K562 (cell line): ENCODE measurements around the gene CFAP410. TPM values are rescaled to one million over a fixed set of nuclear protein-coding genes. Genes with fewer than 3 reads are reported as not detected.

ENCODE experiments used
- ATAC-seq: fragments of 200-7000 bp; cut with Tn5 transposase; 3 replicates; pipeline ENCODE4 v1.9.1; 2020; ENCODE audit warnings: moderate library complexity
- BruUV-seq: library from RNA; stranded (reverse); fragments of 400-500 nt; replicated peaks from 2 replicates; lab custom pipeline; 2021; lab: Mats Ljungman, UMichigan
- CTCF ChIA-PET: fragments of 300-600 bp; formaldehyde crosslinking; extraction: SDS; loops from one replicate; lab custom pipeline; 2021; ENCODE audit warnings: low intra/inter-chr PET ratio; lab: Yijun Ruan, JAX
- POLR2A ChIA-PET: fragments of 300-600, 350-650 bp; sonication (Branson Sonifier 250); formaldehyde crosslinking; extraction: SDS; loops from one replicate; lab custom pipeline; 2021; ENCODE audit warnings: antibody characterized with exemption, inconsistent platforms; lab: Yijun Ruan, JAX
- DNase-seq, 4 experiments: peaks; one replicate each; pipeline versions ENCODE4 v3.0.0 to v3.0.0-alpha.2; 2011 to 2018; ENCODE audit warnings: low spot score in 3 of 4, mixed read lengths in 3 of 4; ENCODE audit errors: extremely low read depth in 1 of 4
- FAIRE-seq: peaks from 2 replicates; lab custom pipeline; 2011; peaks lifted over from hg19 to GRCh38; lab: Jason Lieb, UNC
- H2AFZ ChIP-seq: 2 replicates; pipeline ENCODE4 v1.6.0; 2011; ENCODE audit warnings: low read depth, low read length, control low read depth, inconsistent platforms
- H3K27ac ChIP-seq: fragments of 200-600 bp; 3 replicates; pipeline ENCODE4 v1.8.0; 2011; ENCODE audit warnings: low read depth, mild to moderate bottlenecking, control low read depth, inconsistent platforms, low read length, moderate library complexity, mixed read lengths; ENCODE audit errors: extremely low read depth
- H3K27me3 ChIP-seq, 2 experiments: fragments of 300-600 bp in 1 of 2; 2 replicates in 1 of 2; 3 replicates in 1 of 2; pipeline versions ENCODE4 v1.6.0 to v1.8.0; 2011; ENCODE audit warnings: inconsistent platforms in 2 of 2, low read length in 2 of 2, mild to moderate bottlenecking in 1 of 2, mixed read lengths in 1 of 2, moderate library complexity in 1 of 2; ENCODE audit not compliant: control insufficient read depth in 2 of 2, insufficient read depth in 2 of 2
- H3K36me3 ChIP-seq: fragments of 300-600 bp; 3 replicates; pipeline ENCODE4 v1.8.0; 2011; ENCODE audit warnings: mild to moderate bottlenecking, low read length, inconsistent platforms; ENCODE audit not compliant: control insufficient read depth, insufficient read depth
- H3K4me1 ChIP-seq, 2 experiments: fragments of 200-600 bp in 1 of 2; replicated peaks in 1 of 2; 2 replicates in 1 of 2; 3 replicates in 1 of 2; pipeline versions ENCODE4 v1.5.1 to v1.8.0; 2011; ENCODE audit warnings: inconsistent platforms in 2 of 2, low read length in 2 of 2, mild to moderate bottlenecking in 1 of 2, mixed read lengths in 1 of 2, moderate library complexity in 1 of 2; ENCODE audit not compliant: control insufficient read depth in 2 of 2, insufficient read depth in 2 of 2
- H3K4me2 ChIP-seq: 2 replicates; pipeline ENCODE4 v1.6.1; 2011; ENCODE audit warnings: low read length, control low read depth, inconsistent platforms, mixed read lengths; ENCODE audit not compliant: insufficient read depth
- H3K4me3 ChIP-seq: fragments of 200-600 bp; sonication (generic), shearing (Covaris generic); 2 replicates; pipeline ENCODE4 v1.5.1; 2016; ENCODE audit warnings: control low read depth, inconsistent platforms
- H3K79me2 ChIP-seq: fragments of 200-600 bp; 3 replicates; pipeline ENCODE4 v1.8.0; 2011; ENCODE audit warnings: low read length, inconsistent platforms; ENCODE audit not compliant: control insufficient read depth, insufficient read depth
- H3K9ac ChIP-seq, 2 experiments: 2 replicates each; pipeline versions ENCODE4 v1.6.0 to v1.6.1; 2011; ENCODE audit warnings: low read depth in 2 of 2, low read length in 2 of 2, control low read depth in 1 of 2, inconsistent platforms in 1 of 2, mild to moderate bottlenecking in 1 of 2, mixed read lengths in 1 of 2; ENCODE audit not compliant: insufficient read depth in 1 of 2
- H3K9me1 ChIP-seq: one replicate; pipeline ENCODE4 v1.6.0; 2011; ENCODE audit warnings: inconsistent platforms, mild to moderate bottlenecking, low read length, moderate library complexity; ENCODE audit not compliant: control insufficient read depth, insufficient read depth
- H3K9me3 ChIP-seq: replicated peaks from 2 replicates; pipeline ENCODE4 v1.5.1; 2011; ENCODE audit warnings: low read depth, low read length, inconsistent platforms; ENCODE audit not compliant: control insufficient read depth, insufficient read depth
- H4K20me1 ChIP-seq: replicated peaks from 2 replicates; pipeline ENCODE4 v1.6.1; 2011; ENCODE audit warnings: low read length, inconsistent platforms, mixed read lengths; ENCODE audit not compliant: control insufficient read depth, insufficient read depth
- CBX3 ChIP-seq, 2 experiments: IDR thresholded peaks; 1 replicate in 1 of 2; 2 replicates in 1 of 2; pipeline ENCODE4 v1.6.1; 2012; ENCODE audit warnings: inconsistent platforms in 2 of 2, low read length in 2 of 2, borderline replicate concordance in 1 of 2, control low read depth in 1 of 2
- GTF2E2 ChIP-seq: fragments of 200-800 bp; sonication (Bioruptor generic); IDR thresholded peaks from 2 replicates; pipeline ENCODE4 v1.6.1; 2016; ENCODE audit warnings: missing genetic modification characterization, missing compliant biosample characterization
- NRF1 ChIP-seq, 2 experiments: fragments of 450-650 bp; IDR thresholded peaks in 1 of 2; conservative IDR thresholded peaks in 1 of 2; 2 replicates each; pipeline ENCODE4 v1.6.1; 2014; ENCODE audit warnings: mild to moderate bottlenecking in 2 of 2
- PHF21A ChIP-seq: fragments of 450-650 bp; IDR thresholded peaks from 2 replicates; pipeline ENCODE4 v1.6.1; 2017; ENCODE audit warnings: low read depth, borderline replicate concordance
- WGBS: fragments of 100-300 bp; shearing (Covaris generic); methylation state at CpG from one replicate; pipeline ENCODE4 v1.1.6; 2016; ENCODE audit warnings: low coverage, mixed read lengths; ENCODE audit not compliant: insufficient coverage; ENCODE audit errors: missing lambda C conversion rate; 5-methylcytosine and 5-hydroxymethylcytosine counted together
- in situ Hi-C: fragments of 300-500 bp; cut with MboI; formaldehyde crosslinking; loops from 4 replicates; pipeline ENCODE4 v1.15.0; 2018; ENCODE audit warnings: inconsistent platforms, mixed read lengths
- intact Hi-C: fragments of 100-400 bp; cut with micrococcal nuclease; formaldehyde crosslinking; loops from 2 replicates; pipeline ENCODE4 v1.14.2; 2022
- polyA plus RNA-seq, 8 experiments: library from polyadenylated mRNA; depleted of rRNA in 4 of 8; stranded (reverse) in 5 of 8; unstranded in 3 of 8; fragments of >200 nt; fragmentation: Nextera tagmentation in 2 of 8; fragmentation: Illumina TruSeq in 1 of 8; extraction: Ambion mirVana in 2 of 8; extraction: Trizol in 1 of 8; gene quantifications; 2 replicates each; pipeline versions ENCODE4 v1.2.1 to v1.2.3, GENCODE V29; 2011 to 2014; ENCODE audit warnings: inconsistent platforms in 1 of 8, missing spikeins in 1 of 8
- total RNA-seq, 7 experiments: library from RNA; depleted of rRNA in 6 of 7; stranded (reverse); fragments of >200 nt in 6 of 7; fragmentation: Illumina TruSeq in 2 of 7; extraction: Trizol in 2 of 7; gene quantifications; 2 replicates each; pipeline versions ENCODE4 v1.2.1 to v1.2.3, GENCODE V29; 2011 to 2021; ENCODE audit warnings: low replicate concordance in 1 of 7
- TF ChIP-seq, protein P1 (sequence below): fragments of 250-450 bp; sonication (Bioruptor Pico); IDR thresholded peaks from 2 replicates; pipeline ENCODE4 v1.4.0; 2020; ENCODE audit warnings: mild to moderate bottlenecking, moderate library complexity, borderline replicate concordance
- TF ChIP-seq, protein P2 (sequence below): fragments of 250-450 bp; sonication (Bioruptor Pico); IDR thresholded peaks from 2 replicates; pipeline ENCODE4 v1.6.1; 2021; ENCODE audit warnings: mild to moderate bottlenecking

Gene CFAP410
- total and polyA plus RNA-seq, 9 of the 15 experiments (the other 6 are each of a cell fraction or from before 2014, with no cell fraction given): 0.07 to 17.3 (median 2.3) TPM

DNA sequence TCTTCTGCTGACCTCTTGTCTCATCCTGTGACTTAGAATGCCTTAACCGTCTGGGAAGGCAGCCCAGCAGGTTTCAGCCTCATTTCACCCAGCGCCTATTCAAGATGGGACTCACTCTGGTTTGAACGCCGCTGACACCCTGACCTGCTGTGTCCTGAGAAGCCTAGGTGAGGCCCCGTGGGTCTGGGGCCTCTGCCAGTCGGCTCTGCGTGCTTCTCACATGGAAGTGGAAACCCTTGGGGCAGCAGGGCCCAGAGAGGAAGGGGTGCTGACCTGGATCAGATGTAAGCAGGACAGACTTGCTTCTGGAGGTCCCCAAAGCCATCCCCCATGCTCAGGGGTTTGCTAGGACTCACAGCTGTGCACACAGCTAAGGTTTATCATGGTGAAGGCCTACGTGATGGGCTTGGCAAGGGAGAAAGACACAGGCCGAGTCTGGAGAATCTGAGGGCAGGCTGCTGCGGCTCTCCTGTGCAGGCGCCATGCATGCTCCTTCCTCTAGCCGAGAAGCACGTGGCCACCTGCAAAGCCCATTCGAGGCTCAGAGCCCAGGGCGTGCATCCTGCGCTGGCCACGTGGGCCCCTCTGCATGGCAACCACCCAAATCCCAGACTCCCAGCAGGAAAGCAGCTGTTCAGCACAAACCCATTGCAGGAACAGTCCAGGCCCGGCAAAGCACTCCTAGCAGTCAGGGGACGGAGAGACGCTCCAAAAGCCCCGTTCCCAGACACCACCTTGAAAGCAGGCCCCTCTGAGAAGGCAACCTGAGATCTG lies 18.1 kb upstream of the CFAP410 start (continued):
- TF ChIP-seq, protein P1, sequence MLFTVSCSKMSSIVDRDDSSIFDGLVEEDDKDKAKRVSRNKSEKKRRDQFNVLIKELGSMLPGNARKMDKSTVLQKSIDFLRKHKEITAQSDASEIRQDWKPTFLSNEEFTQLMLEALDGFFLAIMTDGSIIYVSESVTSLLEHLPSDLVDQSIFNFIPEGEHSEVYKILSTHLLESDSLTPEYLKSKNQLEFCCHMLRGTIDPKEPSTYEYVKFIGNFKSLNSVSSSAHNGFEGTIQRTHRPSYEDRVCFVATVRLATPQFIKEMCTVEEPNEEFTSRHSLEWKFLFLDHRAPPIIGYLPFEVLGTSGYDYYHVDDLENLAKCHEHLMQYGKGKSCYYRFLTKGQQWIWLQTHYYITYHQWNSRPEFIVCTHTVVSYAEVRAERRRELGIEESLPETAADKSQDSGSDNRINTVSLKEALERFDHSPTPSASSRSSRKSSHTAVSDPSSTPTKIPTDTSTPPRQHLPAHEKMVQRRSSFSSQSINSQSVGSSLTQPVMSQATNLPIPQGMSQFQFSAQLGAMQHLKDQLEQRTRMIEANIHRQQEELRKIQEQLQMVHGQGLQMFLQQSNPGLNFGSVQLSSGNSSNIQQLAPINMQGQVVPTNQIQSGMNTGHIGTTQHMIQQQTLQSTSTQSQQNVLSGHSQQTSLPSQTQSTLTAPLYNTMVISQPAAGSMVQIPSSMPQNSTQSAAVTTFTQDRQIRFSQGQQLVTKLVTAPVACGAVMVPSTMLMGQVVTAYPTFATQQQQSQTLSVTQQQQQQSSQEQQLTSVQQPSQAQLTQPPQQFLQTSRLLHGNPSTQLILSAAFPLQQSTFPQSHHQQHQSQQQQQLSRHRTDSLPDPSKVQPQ (CRISPR knock-in tag): no peak
- no peak for TF ChIP-seq PHF21A
- TF ChIP-seq, protein P2, sequence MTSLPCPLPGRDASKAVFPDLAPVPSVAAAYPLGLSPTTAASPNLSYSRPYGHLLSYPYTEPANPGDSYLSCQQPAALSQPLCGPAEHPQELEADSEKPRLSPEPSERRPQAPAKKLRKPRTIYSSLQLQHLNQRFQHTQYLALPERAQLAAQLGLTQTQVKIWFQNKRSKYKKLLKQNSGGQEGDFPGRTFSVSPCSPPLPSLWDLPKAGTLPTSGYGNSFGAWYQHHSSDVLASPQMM (CRISPR knock-in tag): no peak

- ChIA-PET CTCF (no interaction called here), POLR2A (no interaction called here)
- no peaks in the 10 kb centered on the region for H3K9me1 ChIP-seq
- intact Hi-C loops: no loop called here
- 0 out of 5 replicates have a peak, but pooled peaks cover 0 to 4% of the 10 kb centered on the region in 2 experiments for H3K4me1 ChIP-seq
- peaks cover 62 to 88% of the 10 kb centered on the region in 2 experiments for H3K27me3 ChIP-seq
- WGBS: under 1% methylated on average over 6 of the region's 6 CpGs
- no peaks in the 10 kb centered on the region for H3K79me2 ChIP-seq
- no TSS peak for BruUV-seq
- H3K4me3 ChIP-seq: no peak overlapping the region
- H3K4me2 ChIP-seq: no peak overlapping the region
- no peak for FAIRE-seq
- no peak for DNase-seq
- H3K27ac ChIP-seq: no peak overlapping the region
- TF ChIP-seq GTF2E2 (tag): no peak
- no peak for TF ChIP-seq NRF1 (conservative IDR thresholded peaks at IDR 0.05 in 1 of 2, IDR thresholded peaks at IDR 0.05 in 1 of 2)
- TF ChIP-seq CBX3 (IDR thresholded peaks at IDR 0.05; ENCODE audit: borderline replicate concordance in 1 of 2, low read length in 2 of 2): no peak
- H3K36me3 ChIP-seq: no peaks in the 10 kb centered on the region
- no peak overlapping the region for H3K9ac ChIP-seq
- peaks cover 1% of the 10 kb centered on the region; the same call in 1 of the 2 replicates for H3K9me3 ChIP-seq
- in situ Hi-C loops: no loop called here
- no peaks in the 10 kb centered on the region; the same call in 1 of the 2 replicates for H4K20me1 ChIP-seq
- no peak for ATAC-seq
- no peak overlapping the region for H2AFZ ChIP-seq
These were observed 17.4 kb upstream of the CFAP410 start for GRCh38 chr21:44356636-44357035.
